ENCODE results near the gene ANKRD2. TPM values are rescaled to one million over a fixed set of nuclear protein-coding genes. Genes with fewer than 3 reads are reported as not detected.
A peak's percentile ranks its signal among the peaks of the same experiment; 100 is the strongest.

ANKRD2 gene
- total RNA-seq, 1 donor from 2014 or later = not detected

DNA sequence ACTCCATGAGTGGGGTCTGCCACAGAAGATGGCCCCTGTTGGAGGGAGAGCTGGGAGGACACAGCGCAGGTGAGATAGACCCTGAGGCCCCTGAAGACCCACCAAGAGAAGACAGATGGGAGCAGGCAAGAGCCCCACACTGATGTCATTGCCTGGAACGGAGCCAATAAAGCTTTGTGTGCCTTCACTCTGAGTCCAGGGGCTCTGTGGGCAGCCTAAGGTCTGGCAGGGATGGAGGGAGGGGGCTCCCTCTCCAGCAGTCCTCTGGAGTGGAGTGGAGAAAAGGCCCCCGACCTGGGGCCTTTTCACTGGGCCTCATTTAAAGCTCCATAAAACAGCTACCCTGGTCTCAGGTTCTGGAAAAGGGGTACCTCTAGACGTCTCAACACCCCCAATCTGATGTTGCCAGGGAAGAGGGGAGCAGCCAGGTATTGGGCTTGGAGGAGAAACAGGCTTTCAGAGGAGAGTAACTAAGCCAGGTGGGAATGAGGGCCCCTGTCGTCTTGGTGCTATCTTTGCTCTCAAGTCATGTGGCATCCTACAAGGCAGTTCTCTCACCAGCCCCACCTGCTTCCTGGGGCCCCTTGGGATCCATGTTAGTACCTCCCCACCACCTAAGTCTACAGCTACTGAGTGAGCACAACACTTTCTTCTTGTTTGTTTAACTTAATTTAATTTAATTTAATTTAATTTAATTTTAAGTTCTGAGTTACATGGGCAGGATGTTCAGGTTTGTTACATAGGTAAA is 18.3 kb downstream of the ANKRD2 start:
- ATAC-seq (no peak), DNase-seq (ENCODE audit: low spot score) (no peak)

GRCh38 chr10:97593421-97593820 is 20.8 kb downstream of the ANKRD2 start:
- ATAC-seq (no peak), DNase-seq (ENCODE audit: low spot score) (no peak)

- DNase-seq (ENCODE audit: low spot score) (peak; percentile 57), ATAC-seq (peak; percentile 93)
Measured at GRCh38 chr10:97596101-97597082, 23.8 kb downstream of the ANKRD2 start.

- no peak for ATAC-seq
- DNase-seq (ENCODE audit: low spot score) = no peak
Measured at GRCh38 chr10:97597778-97598177, 25.2 kb downstream of the ANKRD2 start.

DNA sequence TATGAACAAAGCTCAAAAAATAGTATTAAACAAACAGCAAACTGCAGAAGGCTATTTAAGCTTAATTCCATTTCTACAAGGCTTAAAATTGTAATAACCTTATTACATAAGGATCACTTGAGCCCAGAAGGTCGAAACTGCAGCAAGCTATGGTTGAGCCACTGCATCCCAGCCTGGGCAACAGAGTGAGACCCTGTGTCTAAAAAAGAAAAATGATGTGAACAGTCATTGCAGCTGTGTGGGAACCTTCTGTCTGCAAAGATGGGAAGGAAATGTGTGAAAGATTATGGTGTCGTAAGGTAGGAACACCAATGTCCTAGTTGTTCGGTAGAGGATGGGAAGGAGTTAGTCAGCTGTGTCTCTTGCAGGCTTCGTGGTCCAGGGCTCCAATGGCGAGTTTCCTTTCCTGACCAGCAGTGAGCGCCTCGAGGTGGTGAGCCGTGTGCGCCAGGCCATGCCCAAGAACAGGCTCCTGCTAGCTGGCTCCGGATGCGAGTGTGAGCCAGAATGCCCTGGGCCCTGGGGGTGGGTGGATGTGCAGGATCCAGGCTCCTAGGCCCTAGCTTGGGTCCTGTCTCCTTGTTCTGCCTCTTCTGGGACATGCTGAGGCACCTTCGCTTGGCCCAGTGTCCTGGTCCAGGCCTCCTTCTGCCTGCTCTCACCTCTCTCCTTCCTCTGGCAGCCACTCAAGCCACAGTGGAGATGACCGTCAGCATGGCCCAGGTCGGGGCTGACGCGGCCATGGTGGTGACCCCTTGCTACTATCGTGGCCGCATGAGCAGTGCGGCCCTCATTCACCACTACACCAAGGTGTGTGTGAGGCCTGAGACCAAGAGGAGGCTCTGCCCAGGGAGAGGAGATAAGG is 26.1 kb downstream of the ANKRD2 start:
- DNase-seq (ENCODE audit: low spot score) (no peak), ATAC-seq (no peak)

- DNase-seq (ENCODE audit: low spot score) (no peak), ATAC-seq (no peak)
Measured at GRCh38 chr10:97599272-97599619, 26.7 kb downstream of the ANKRD2 start.

DNA sequence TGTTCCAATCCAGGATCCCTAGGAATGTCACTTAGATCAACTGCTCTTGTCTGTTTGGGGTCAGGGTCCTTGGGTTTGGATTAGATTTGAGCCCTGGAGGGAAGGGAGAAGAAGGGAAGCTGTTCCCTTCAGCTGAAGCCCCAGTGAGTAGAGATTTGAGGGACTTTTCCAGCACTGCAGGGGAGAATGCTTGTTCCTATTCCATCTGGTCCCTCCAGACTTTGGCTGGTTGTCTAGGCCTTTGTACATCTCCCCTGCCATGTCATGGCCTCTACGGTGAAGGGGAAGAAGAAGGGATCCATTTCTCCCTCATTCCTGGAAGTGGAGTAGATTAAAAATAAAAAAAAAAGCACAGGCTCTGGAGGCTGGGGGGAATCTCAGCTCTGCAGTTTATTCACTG is 28.0 kb downstream of the ANKRD2 start:
- ATAC-seq = no peak
- DNase-seq (ENCODE audit: low spot score) = no peak

DNA sequence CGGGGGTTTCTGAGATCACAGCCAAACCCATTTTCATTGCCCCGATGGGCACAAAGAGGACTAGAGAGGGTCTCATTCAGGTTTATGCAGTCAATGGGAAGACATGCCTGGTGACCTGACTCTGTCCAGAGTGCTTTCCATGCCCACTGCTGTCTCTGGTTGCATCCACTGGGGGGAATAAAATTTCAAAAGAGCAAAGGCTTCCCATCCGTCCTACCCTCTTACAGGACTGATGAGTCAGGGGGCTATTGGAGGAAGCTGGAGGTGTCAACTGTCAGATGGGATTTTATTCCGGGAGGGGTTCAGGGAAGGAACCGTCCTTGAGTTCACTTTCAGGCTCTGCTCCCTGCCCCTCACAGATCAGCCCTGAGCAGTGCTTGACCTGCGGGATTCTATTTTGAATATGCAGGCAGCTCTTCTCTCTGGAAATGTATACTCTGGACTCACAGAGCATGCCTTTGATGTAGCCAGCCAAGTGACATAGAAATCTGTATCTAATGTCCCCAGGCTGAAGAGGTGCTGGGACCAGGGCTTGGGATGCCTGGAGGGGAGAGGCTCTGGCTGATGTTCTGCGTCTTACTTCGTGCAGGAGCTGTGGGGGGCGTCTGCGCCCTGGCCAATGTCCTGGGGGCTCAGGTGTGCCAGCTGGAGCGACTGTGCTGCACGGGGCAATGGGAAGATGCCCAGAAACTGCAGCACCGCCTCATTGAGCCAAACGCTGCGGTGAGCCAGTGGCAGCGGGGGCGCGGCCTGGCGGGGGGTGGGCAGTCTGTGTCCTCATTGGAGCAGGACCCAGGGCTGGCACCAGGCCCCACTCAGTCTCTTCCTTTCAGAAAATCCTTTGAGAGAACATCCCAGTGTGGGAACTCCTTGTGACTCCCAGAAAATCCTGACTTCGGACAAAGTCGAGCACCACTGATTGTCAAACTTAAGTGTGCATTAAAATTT is 29.0 kb downstream of the ANKRD2 start:
- DNase-seq (ENCODE audit: low spot score) (no peak), ATAC-seq (peak; percentile 45)

- no peak for ATAC-seq
- DNase-seq (ENCODE audit: low spot score) = no peak
Measured at GRCh38 chr10:97607095-97607636, 34.6 kb downstream of the ANKRD2 start.

- DNase-seq (ENCODE audit: low spot score) (no peak), ATAC-seq (peak; percentile 57)
Measured at GRCh38 chr10:97608991-97609561, 36.5 kb downstream of the ANKRD2 start.

- no peak for ATAC-seq
- DNase-seq (ENCODE audit: low spot score) = no peak
Measured at GRCh38 chr10:97611473-97611872, 38.9 kb downstream of the ANKRD2 start.

GRCh38 chr10:97612386-97612785 is 39.8 kb downstream of the ANKRD2 start:
- DNase-seq (ENCODE audit: low spot score) (no peak), ATAC-seq (peak; percentile 76)

- no peak for ATAC-seq
- DNase-seq (ENCODE audit: low spot score) = no peak
Measured at GRCh38 chr10:97618285-97618684, 45.7 kb downstream of the ANKRD2 start.

DNA sequence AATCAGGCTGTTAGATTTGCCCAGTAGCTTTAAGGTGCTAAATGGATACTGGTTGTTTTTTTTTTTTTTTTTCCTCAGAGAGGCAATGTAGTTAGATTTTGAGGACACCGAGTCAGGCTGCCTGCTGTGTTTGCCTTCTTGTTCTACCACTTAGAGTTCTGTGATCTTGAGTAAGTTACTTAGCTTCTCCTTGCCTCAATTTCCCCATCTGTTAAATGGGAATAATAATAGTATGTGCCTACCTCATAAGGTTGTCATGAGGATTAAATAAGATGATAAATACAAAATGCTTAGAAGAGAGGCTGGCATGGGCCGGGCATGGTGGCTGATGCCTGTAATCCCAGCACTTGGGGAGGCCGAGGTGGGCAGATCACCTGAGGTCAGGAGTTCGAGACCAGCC is 46.2 kb downstream of the ANKRD2 start:
- ATAC-seq (no peak), DNase-seq (ENCODE audit: low spot score) (no peak)

GRCh38 chr10:97623277-97623676 is 50.7 kb downstream of the ANKRD2 start:
- ATAC-seq (peak; percentile 62), DNase-seq (ENCODE audit: low spot score) (no peak)

DNA sequence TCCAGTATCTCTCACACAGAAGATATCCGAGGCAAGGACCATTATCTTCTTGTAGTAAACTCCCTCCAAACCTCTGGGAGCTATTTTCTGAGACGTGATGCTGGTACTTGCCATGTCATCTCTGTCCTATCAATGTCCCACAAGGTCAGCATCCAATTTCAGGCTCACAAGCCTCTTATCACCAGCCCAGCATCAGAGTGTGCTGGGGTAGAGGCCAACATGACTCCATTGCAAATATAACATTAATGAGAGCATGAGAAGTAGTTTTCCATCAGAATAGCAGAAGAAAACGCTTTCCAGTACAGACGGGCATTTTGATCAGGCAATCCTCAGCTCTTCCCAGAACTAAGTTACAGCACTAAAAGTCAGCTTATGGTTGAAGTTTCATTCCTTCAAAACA is 55.2 kb downstream of the ANKRD2 start:
- DNase-seq (ENCODE audit: low spot score) = no peak
- no peak for ATAC-seq

- no peak for DNase-seq (ENCODE audit: low spot score)
- no peak for ATAC-seq
Measured at GRCh38 chr10:97628228-97628627, 55.6 kb downstream of the ANKRD2 start.

- ATAC-seq (no peak), DNase-seq (ENCODE audit: low spot score) (no peak)
Measured at GRCh38 chr10:97629289-97629688, 56.7 kb downstream of the ANKRD2 start.

DNA sequence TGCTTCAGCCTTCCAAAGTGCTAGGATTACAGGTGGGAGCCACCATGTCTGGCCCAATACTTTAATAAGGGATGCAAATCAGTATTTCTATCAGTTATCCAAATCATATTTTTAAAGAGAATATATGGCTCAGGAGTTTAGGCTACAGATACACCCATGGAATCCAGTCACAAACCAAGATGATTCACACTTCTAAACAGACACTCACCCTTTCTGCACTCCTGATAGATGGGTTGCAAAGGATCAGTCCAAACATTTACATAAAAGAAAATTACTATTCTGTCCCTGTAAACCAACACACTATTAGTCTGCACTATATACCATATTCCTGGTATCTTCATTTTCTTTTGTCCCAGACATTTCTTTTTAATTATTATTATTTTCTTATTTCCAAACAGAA is 58.5 kb downstream of the ANKRD2 start:
- DNase-seq (ENCODE audit: low spot score) (no peak), ATAC-seq (no peak)

Measured in left lobe of liver (tissue), 2 donors.